H9 (cell line): ENCODE results near the gene GPR141. TPM values are rescaled to one million over a fixed set of nuclear protein-coding genes. Genes with fewer than 3 reads are reported as not detected.

Experiments used
- DNase-seq: peaks from one replicate; pipeline ENCODE4 v3.0.0-alpha.2; 2017
- H2AFZ ChIP-seq: one replicate; pipeline ENCODE4 v1.6.1; 2013; ENCODE audit warnings: mild to moderate bottlenecking, low read length, control low read depth, moderate library complexity
- H2AK5ac ChIP-seq: 2 replicates; pipeline ENCODE4 v1.6.1; 2013; ENCODE audit warnings: low read length, control low read depth, mixed read lengths; ENCODE audit not compliant: insufficient read length
- H2BK120ac ChIP-seq: one replicate; pipeline ENCODE4 v1.6.1; 2013; ENCODE audit warnings: low read depth, mild to moderate bottlenecking, low read length, control low read depth, inconsistent platforms; ENCODE audit not compliant: poor library complexity, severe bottlenecking
- H2BK12ac ChIP-seq: 2 replicates; pipeline ENCODE4 v1.6.1; 2013; ENCODE audit warnings: low read length, control low read depth, mixed read lengths, low read depth; ENCODE audit not compliant: insufficient read length
- H2BK15ac ChIP-seq: 2 replicates; pipeline ENCODE4 v1.6.1; 2013; ENCODE audit warnings: low read depth, low read length, control low read depth
- H2BK20ac ChIP-seq: one replicate; pipeline ENCODE4 v1.6.1; 2013; ENCODE audit warnings: low read depth, mild to moderate bottlenecking, low read length, control low read depth, inconsistent platforms; ENCODE audit not compliant: poor library complexity, severe bottlenecking
- H2BK5ac ChIP-seq: 2 replicates; pipeline ENCODE4 v1.6.1; 2013; ENCODE audit warnings: low read length, control low read depth, mixed read lengths; ENCODE audit not compliant: insufficient read length
- H3K14ac ChIP-seq: 2 replicates; pipeline ENCODE4 v1.6.1; 2013; ENCODE audit warnings: low read length, control low read depth; ENCODE audit not compliant: insufficient read depth
- H3K18ac ChIP-seq: 2 replicates; pipeline ENCODE4 v1.6.1; 2013; ENCODE audit warnings: low read depth, mild to moderate bottlenecking, mixed read lengths, low read length, control low read depth; ENCODE audit not compliant: insufficient read length
- H3K23ac ChIP-seq: 2 replicates; pipeline ENCODE4 v1.6.1; 2013; ENCODE audit warnings: low read length, control low read depth, mixed read lengths, low read depth; ENCODE audit not compliant: insufficient read length
- H3K23me2 ChIP-seq: 2 replicates; pipeline ENCODE4 v1.6.1; 2013; ENCODE audit warnings: low read depth, mild to moderate bottlenecking, mixed read lengths, low read length, control low read depth; ENCODE audit not compliant: insufficient read length, poor library complexity, severe bottlenecking
- H3K27ac ChIP-seq: 2 replicates; pipeline ENCODE4 v1.5.1; 2013; ENCODE audit warnings: low read length, control low read depth, mixed read lengths, low read depth; ENCODE audit not compliant: insufficient read length
- H3K27me3 ChIP-seq: 2 replicates; pipeline ENCODE4 v1.6.1; 2013; ENCODE audit warnings: low read length, control low read depth, inconsistent platforms; ENCODE audit not compliant: insufficient read depth
- H3K4ac ChIP-seq: 2 replicates; pipeline ENCODE4 v1.6.1; 2013; ENCODE audit warnings: low read depth, mild to moderate bottlenecking, control low read depth, inconsistent platforms, low read length, moderate library complexity
- H3K4me1 ChIP-seq: 2 replicates; pipeline ENCODE4 v1.6.1; 2013; ENCODE audit warnings: low read length, control low read depth, inconsistent platforms; ENCODE audit not compliant: insufficient read depth
- H3K4me2 ChIP-seq: 2 replicates; pipeline ENCODE4 v1.6.1; 2013; ENCODE audit warnings: low read length, control low read depth, mixed read lengths; ENCODE audit not compliant: insufficient read length, insufficient read depth
- H3K56ac ChIP-seq: 2 replicates; pipeline ENCODE4 v1.6.1; 2013; ENCODE audit warnings: low read depth, mild to moderate bottlenecking, mixed read lengths, low read length, control low read depth; ENCODE audit not compliant: insufficient read length
- H3K79me1 ChIP-seq: 2 replicates; pipeline ENCODE4 v1.6.1; 2013; ENCODE audit warnings: low read depth, mild to moderate bottlenecking, moderate library complexity, low read length, control low read depth, inconsistent platforms; ENCODE audit not compliant: insufficient read depth, poor library complexity, severe bottlenecking
- H3K79me2 ChIP-seq: 2 replicates; pipeline ENCODE4 v1.6.1; 2013; ENCODE audit warnings: low read length, control low read depth, inconsistent platforms; ENCODE audit not compliant: insufficient read depth
- H3K9ac ChIP-seq: 2 replicates; pipeline ENCODE4 v1.6.1; 2013; ENCODE audit warnings: low read length, control low read depth, mixed read lengths; ENCODE audit not compliant: insufficient read length; ENCODE audit errors: extremely low read depth
- H3K9me3 ChIP-seq: one replicate; pipeline ENCODE4 v1.6.1; 2013; ENCODE audit warnings: low read depth, low read length, inconsistent platforms; ENCODE audit not compliant: control insufficient read depth
- H3T11ph ChIP-seq: one replicate; pipeline ENCODE4 v1.6.1; 2013; ENCODE audit warnings: mild to moderate bottlenecking, low read length, control low read depth, inconsistent platforms
- H4K20me1 ChIP-seq: one replicate; pipeline ENCODE4 v1.6.1; 2013; ENCODE audit not compliant: control insufficient read depth, insufficient read length, insufficient read depth
- H4K5ac ChIP-seq: 2 replicates; pipeline ENCODE4 v1.6.1; 2013; ENCODE audit warnings: low read depth, mild to moderate bottlenecking, mixed read lengths, low read length, control low read depth; ENCODE audit not compliant: insufficient read length
- H4K8ac ChIP-seq: replicated peaks from 2 replicates; pipeline ENCODE4 v1.6.1; 2013; ENCODE audit warnings: low read length, control low read depth, mixed read lengths, low read depth; ENCODE audit not compliant: insufficient read length
- H4K91ac ChIP-seq: 2 replicates; pipeline ENCODE4 v1.6.1; 2013; ENCODE audit warnings: low read depth, mild to moderate bottlenecking, moderate library complexity, mixed read lengths, low read length, control low read depth; ENCODE audit not compliant: insufficient read length
- H3K27ac Mint-ChIP-seq, 3 experiments: 2 replicates in 2 of 3; 3 replicates in 1 of 3; pipeline ENCODE4 v1.8.0; 2020 to 2021; ENCODE audit warnings: mixed read lengths in 3 of 3, mild to moderate bottlenecking in 1 of 3, moderate library complexity in 1 of 3
- H3K27me3 Mint-ChIP-seq: 2 replicates; pipeline ENCODE4 v1.8.0; 2021; ENCODE audit warnings: low read depth, mild to moderate bottlenecking, moderate library complexity, mixed read lengths
- H3K36me3 Mint-ChIP-seq, 3 experiments: 2 replicates in 2 of 3; 3 replicates in 1 of 3; pipeline ENCODE4 v1.8.0; 2020 to 2021; ENCODE audit warnings: low read depth in 3 of 3, mixed read lengths in 3 of 3; ENCODE audit not compliant: insufficient read depth in 1 of 3
- H3K4me1 Mint-ChIP-seq, 2 experiments: 2 replicates each; pipeline ENCODE4 v1.8.0; 2020; ENCODE audit warnings: mixed read lengths in 2 of 2
- H3K4me3 Mint-ChIP-seq, 2 experiments: 2 replicates in 1 of 2; 3 replicates in 1 of 2; pipeline ENCODE4 v1.8.0; 2020 to 2021; ENCODE audit warnings: mild to moderate bottlenecking in 2 of 2, mixed read lengths in 2 of 2, moderate library complexity in 1 of 2
- H3K9me3 Mint-ChIP-seq, 2 experiments: 2 replicates in 1 of 2; 3 replicates in 1 of 2; pipeline ENCODE4 v1.8.0; 2020; ENCODE audit warnings: mild to moderate bottlenecking in 2 of 2, mixed read lengths in 2 of 2, moderate library complexity in 1 of 2
- CTCF ChIP-seq: fragments of 200-600 bp; sonication (generic); conservative IDR thresholded peaks from 3 replicates; pipeline ENCODE4 v1.8.0; 2021; ENCODE audit warnings: antibody characterized with exemption, mild to moderate bottlenecking
- WGBS: extraction: QIAGEN DNeasy Blood & Tissue Kit; methylation state at CpG from one replicate; pipeline ENCODE4 v1.1.7; 2013; ENCODE audit warnings: missing lambda C conversion rate, low lambda C conversion rate, mixed read lengths; ENCODE audit not compliant: insufficient read length; ENCODE audit errors: extremely low coverage; 5-methylcytosine and 5-hydroxymethylcytosine counted together
- total RNA-seq: library from RNA; stranded (reverse); gene quantifications from 2 replicates; pipeline ENCODE4 v1.2.1, GENCODE V29; 2021

The GPR141 gene
- total RNA-seq, 1 experiment from 2014 or later: 0.50 TPM

- no peak overlapping the region for H4K91ac ChIP-seq
- no peak overlapping the region for H3T11ph ChIP-seq
- H3K4me3 Mint-ChIP-seq: no peak overlapping the region
- no CpG with 5 or more reads among the region's 1 CpG for WGBS
- H2AFZ ChIP-seq: no peak overlapping the region
- no peaks in the 10 kb centered on the region for H3K79me2 ChIP-seq
- H3K14ac ChIP-seq: no peak overlapping the region
- no peaks in the 10 kb centered on the region for H3K27me3 Mint-ChIP-seq
- DNase-seq: no peak
- no peak overlapping the region for H4K5ac ChIP-seq
- no peak overlapping the region for H3K56ac ChIP-seq
- no peak overlapping the region for H2AK5ac ChIP-seq
- H2BK5ac ChIP-seq: no peak overlapping the region
- H3K9ac ChIP-seq: no peak overlapping the region
- H3K4ac ChIP-seq: no peak overlapping the region
- no peaks in the 10 kb centered on the region for H3K27me3 ChIP-seq
- H2BK12ac ChIP-seq: no peak overlapping the region
- H3K79me1 ChIP-seq: no peaks in the 10 kb centered on the region
- H3K27ac Mint-ChIP-seq: no peak overlapping the region; a peak in 1 of 7 replicates
- no peak overlapping the region for H2BK120ac ChIP-seq
- H3K4me2 ChIP-seq: no peak overlapping the region
- H3K27ac ChIP-seq: no peak overlapping the region
- H2BK20ac ChIP-seq: no peak overlapping the region
- TF ChIP-seq CTCF: no peak
- no peak overlapping the region for H4K8ac ChIP-seq
- H2BK15ac ChIP-seq: no peak overlapping the region
- H3K36me3 Mint-ChIP-seq: no peaks in the 10 kb centered on the region
- H3K4me1 Mint-ChIP-seq: peaks cover 29% of the 10 kb centered on the region in 2 experiments
- H3K9me3 ChIP-seq: no peaks in the 10 kb centered on the region
- H3K4me1 ChIP-seq: peaks cover 10% of the 10 kb centered on the region
- no peak overlapping the region for H3K23ac ChIP-seq
- H3K9me3 Mint-ChIP-seq: no peaks in the 10 kb centered on the region
- no peak overlapping the region for H3K18ac ChIP-seq
- H4K20me1 ChIP-seq: no peaks in the 10 kb centered on the region
- no peaks in the 10 kb centered on the region for H3K23me2 ChIP-seq
Observed at GRCh38 chr7:37669818-37670217, 13.7 kb upstream of the GPR141 start.
